Erythroblast (primary cell): Measurements from ENCODE around the gene SAV1.

Experiments
- GATA1 ChIP-seq: IDR thresholded peaks from 2 replicates; pipeline ENCODE4 v1.6.1; 2011; ENCODE audit warnings: low read depth, mild to moderate bottlenecking, control low read depth, low read length, moderate library complexity
- POLR2A ChIP-seq: IDR thresholded peaks from 2 replicates; pipeline ENCODE4 v1.6.1; 2011; ENCODE audit warnings: mild to moderate bottlenecking, low read length

- no peak for TF ChIP-seq POLR2A
- TF ChIP-seq GATA1, result no peak
Measured at GRCh38 chr14:50590464-50590863, 77.6 kb downstream of the SAV1 start.
